ENCODE data around the gene HCRTR1.

Gene HCRTR1

GRCh38 chr1:31598980-31599379, 18.5 kb upstream of the HCRTR1 start:
- no peak for DNase-seq (ENCODE audit: low read depth, low spot score)

DNA sequence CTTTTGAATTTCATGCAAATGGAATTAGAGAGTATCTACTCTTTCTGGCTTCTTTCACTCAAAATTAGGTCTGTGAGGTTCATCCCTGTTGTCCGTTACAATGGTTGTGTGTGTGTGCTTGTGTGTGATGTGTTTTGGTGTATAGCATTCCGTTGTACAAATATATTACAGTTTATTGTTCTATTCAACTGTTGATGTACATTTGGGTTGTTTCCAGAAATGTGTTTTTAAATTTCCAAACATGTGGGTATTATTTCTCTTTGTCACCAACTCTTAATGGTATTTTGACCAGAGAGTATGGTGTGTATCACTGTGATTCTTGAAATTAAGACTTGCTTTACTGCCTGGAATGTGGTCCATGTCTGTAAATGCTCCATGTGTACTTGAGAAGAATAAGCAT, 16.8 kb upstream of the HCRTR1 start:
- no peak for DNase-seq (ENCODE audit: low read depth, low spot score)

GRCh38 chr1:31602081-31602480, 15.4 kb upstream of the HCRTR1 start:
- no peak for DNase-seq (ENCODE audit: low read depth, low spot score)

- no peak for DNase-seq (ENCODE audit: low read depth, low spot score)
These were observed 11.5 kb upstream of the HCRTR1 start for GRCh38 chr1:31605908-31606427.

DNA sequence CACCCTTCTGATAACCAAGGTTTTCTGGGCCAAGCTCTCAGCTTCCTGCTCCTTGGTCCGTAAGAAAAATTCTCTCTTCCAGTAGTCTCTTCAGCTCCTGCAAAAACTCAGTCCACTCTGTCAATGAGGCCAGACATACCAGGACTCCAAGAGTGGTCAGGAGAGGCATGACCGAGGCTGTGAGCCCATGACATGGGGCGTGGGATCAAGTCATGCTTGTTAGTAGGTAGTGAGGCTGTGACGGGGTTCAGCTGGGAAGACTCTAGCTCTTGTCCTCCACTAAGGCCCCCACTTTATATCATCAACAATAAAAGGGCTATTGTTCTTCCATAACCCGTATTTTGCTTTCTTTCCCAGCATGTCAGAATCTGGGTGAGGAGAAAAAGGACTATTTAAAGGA, 10.1 kb upstream of the HCRTR1 start:
- DNase-seq (ENCODE audit: low read depth, low spot score), result no peak

DNA sequence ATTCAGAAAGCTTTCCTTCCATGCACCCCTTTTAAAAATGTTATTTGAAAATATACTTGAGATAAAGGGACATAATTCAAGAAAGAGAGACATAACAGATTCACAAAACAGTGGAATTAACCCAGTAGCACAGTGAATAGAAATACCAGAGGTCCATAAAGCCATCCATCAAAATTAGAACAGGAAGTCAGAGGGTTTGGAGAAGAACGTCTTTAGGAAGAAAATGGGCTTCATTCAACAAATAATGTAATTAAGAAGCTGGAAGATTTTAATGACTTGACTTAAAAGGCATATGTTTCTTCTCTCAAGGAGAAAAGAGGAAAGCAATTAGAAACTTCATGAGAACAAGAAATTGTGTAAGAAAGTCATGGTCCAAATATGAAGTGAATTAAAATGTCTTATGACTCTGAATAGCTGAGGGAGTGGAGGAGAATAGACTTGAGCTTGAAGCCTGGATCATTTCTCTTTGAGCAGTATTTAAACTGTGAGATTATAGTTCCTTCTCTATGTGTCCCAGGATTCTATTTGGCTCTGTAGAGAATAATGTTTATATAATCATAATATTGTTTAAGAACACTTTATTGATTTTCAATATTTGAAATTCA, 7.9 kb upstream of the HCRTR1 start:
- DNase-seq (ENCODE audit: low read depth, low spot score), result no peak

DNA sequence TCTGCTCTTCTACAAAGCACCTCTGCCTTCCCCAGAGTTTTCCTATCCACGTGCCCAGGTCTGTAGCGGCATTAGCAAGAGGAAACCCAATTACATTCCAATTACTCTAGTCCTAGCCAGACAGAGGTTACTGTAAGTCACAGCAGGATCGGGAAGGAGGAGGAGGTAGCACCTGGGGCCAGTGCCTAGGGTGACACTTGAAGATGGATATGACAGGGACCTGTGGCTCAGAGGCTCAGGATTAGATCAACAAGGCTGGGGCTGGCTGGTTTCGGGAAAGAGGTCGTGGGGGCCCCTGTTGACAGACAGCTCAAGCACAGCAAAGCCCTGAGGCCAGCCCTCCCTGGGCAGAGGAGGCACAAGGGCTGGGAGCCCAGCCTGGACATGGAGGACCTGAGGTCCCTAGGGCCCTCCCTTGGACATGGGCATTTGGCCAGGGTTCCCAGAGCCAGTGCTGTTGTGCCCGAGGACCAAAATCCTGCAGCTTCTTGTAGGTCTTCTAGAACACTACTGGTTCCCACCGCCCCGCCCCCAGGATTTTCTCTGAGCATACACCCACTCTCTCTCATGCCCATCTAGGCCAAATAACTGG, 3.0 kb upstream of the HCRTR1 start:
- DNase-seq (ENCODE audit: low read depth, low spot score), result no peak

DNA sequence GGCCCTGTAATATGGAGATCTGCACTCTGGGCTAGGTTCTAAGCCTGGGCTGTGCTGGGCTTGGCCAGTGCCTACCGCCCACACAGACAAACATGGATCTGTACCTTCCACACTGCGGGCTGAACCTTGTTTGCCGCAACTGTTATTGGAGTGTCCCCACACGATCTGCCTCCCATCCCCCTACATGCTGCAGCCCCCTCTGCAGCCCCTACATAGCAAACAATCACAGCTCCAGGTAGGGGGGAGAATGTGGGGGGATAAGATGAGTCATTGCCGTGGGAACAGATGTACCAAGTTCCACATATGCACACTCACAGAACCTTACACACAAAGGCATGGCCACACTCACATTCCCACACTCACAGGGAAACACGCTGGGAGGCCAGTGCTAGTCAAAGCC, 2.1 kb upstream of the HCRTR1 start:
- DNase-seq (ENCODE audit: low read depth, low spot score), result no peak

DNA sequence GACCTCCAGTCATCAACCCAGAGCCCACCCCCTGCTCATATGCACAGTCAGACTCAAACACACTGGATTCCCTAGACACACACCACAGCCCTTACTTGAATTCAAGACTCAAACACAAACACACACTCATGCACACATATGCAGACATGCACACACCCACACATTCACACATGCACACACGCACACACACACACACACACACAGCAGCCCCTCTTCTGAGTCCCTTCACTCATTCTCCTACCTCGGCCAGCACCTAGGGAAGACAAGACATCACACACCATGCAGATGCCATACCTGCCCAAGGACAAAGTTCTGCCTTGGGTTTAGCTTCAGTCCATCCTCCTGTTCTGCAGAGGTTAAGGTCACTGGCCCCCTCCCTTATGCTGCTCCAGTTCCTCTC, 1.6 kb upstream of the HCRTR1 start:
- no peak for DNase-seq (ENCODE audit: low read depth, low spot score)

- DNase-seq (ENCODE audit: low read depth, low spot score), result no peak
These were observed 642 bp downstream of the HCRTR1 start for GRCh38 chr1:31617916-31618746.

GRCh38 chr1:31618916-31619846, 1.7 kb downstream of the HCRTR1 start:
- no peak for DNase-seq (ENCODE audit: low read depth, low spot score)

DNA sequence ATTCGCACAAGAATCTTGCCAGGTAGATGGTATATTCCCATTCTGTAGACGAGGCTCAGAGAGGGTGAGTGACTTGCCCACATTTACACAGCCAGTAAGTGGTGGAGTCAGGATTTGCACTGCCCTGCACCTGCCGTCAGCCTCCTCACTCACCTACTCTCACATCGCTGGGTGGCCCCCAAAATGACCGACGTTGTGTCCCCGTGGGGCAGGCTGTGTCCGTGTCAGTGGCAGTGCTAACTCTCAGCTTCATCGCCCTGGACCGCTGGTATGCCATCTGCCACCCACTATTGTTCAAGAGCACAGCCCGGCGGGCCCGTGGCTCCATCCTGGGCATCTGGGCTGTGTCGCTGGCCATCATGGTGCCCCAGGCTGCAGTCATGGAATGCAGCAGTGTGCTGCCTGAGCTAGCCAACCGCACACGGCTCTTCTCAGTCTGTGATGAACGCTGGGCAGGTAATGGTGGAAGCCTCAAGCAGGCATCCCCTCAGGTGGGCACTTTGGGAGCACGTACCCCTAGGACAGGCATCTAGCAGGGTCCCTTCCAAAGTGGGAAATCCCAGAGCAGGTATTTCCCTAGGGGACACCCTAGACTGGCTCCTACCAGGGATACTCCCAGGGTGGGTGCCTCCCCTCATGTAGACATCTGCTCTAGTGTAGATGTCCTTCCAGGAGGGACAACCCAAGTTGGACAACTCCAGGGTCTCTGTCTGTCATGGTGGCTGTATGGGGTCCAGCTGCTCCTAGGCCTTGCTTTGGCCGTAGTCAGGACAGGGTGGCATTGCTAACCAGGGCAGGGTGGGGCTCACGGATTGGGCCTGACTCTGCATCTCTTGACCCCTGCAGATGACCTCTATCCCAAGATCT, 3.4 kb downstream of the HCRTR1 start:
- DNase-seq (ENCODE audit: low read depth, low spot score), result no peak

- DNase-seq (ENCODE audit: low read depth, low spot score), result no peak
These were observed 4.0 kb downstream of the HCRTR1 start for GRCh38 chr1:31621498-31621820.

GRCh38 chr1:31621847-31622730, 4.6 kb downstream of the HCRTR1 start:
- DNase-seq (ENCODE audit: low read depth, low spot score), result no peak

DNA sequence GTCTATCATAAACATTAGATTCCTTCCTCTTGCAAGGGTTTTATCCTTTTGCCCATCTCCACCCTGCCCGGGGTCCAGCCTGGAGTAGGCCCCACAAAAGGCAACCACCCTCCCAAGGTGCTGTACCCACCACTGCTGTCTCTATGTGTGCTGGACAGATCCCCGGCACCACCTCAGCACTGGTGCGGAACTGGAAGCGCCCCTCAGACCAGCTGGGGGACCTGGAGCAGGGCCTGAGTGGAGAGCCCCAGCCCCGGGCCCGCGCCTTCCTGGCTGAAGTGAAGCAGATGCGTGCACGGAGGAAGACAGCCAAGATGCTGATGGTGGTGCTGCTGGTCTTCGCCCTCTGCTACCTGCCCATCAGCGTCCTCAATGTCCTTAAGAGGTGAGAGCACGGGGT, 5.9 kb downstream of the HCRTR1 start:
- DNase-seq (ENCODE audit: low read depth, low spot score), result no peak

GRCh38 chr1:31624309-31624708, 6.8 kb downstream of the HCRTR1 start:
- DNase-seq (ENCODE audit: low read depth, low spot score), result no peak

- DNase-seq (ENCODE audit: low read depth, low spot score), result no peak
These were observed 7.4 kb downstream of the HCRTR1 start for GRCh38 chr1:31624731-31625514.

- DNase-seq (ENCODE audit: low read depth, low spot score), result no peak
These were observed 8.2 kb downstream of the HCRTR1 start for GRCh38 chr1:31625561-31626222.
